GM12873 (cell line): ENCODE data around the gene SPR.

ENCODE experiments used
- TF ChIP-seq, protein P1 (sequence below): IDR thresholded peaks from 2 replicates; pipeline ENCODE4 v1.5.1; 2012; ENCODE audit warnings: low read depth, mild to moderate bottlenecking, moderate library complexity, low read length, control low read depth; ENCODE audit not compliant: insufficient read depth; ENCODE audit errors: missing control alignments

Gene SPR

DNA sequence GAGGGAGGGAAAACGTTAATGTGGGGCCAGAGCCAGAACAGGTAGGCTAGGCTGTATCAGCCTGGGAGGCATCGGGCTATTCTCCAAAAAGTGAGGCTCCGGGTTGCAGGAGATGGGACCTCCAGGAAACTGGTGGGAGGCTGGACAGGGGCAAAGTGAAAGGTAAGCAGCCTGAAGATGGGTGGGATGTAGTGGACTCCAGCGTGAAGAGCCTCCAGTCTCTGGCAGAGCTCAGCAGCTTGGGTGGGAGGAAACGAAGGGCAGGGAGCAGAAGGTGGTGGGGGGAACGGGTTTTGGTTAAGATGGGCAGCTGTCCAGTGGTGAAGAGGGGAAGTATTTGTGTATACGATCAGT lies 27.0 kb downstream of the SPR start:
- TF ChIP-seq, protein P1, sequence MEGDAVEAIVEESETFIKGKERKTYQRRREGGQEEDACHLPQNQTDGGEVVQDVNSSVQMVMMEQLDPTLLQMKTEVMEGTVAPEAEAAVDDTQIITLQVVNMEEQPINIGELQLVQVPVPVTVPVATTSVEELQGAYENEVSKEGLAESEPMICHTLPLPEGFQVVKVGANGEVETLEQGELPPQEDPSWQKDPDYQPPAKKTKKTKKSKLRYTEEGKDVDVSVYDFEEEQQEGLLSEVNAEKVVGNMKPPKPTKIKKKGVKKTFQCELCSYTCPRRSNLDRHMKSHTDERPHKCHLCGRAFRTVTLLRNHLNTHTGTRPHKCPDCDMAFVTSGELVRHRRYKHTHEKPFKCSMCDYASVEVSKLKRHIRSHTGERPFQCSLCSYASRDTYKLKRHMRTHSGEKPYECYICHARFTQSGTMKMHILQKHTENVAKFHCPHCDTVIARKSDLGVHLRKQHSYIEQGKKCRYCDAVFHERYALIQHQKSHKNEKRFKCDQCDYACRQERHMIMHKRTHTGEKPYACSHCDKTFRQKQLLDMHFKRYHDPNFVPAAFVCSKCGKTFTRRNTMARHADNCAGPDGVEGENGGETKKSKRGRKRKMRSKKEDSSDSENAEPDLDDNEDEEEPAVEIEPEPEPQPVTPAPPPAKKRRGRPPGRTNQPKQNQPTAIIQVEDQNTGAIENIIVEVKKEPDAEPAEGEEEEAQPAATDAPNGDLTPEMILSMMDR: no peak

DNA sequence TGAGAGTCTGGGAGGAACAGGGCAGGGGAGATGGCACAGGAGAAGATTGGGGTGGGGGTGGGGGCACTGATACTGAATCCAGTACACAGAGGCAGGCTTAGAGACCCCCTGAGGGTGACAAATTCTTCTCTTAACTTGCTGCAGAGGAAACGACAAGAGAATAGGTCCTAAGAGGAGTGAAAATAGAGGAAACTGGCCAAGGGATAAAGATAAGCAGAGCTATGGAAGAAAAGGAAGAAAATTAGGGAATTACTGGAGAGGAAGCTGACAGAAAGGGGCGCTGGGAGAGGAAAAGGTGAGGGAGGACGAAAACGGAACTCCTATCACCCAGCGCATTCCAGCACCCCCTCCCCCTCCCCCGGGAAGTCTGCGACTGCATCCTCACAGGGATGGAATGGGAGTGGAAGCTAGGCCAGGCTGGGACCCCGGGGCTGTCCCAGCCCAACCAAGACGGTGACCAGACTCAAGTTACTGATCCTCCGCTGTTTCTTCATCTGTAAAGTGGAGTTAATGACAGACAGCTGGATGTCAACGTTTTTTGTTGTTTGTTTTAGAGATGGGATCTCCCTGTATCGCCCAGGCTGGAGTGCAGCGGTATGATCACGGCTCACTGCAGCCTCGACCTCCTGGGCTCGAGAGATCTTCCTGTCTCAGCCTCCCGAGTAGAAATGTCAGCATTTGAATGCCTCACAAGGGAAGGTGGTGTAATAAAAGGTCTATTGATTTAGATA lies 27.5 kb downstream of the SPR start:
- TF ChIP-seq, protein P1: no peak

DNA sequence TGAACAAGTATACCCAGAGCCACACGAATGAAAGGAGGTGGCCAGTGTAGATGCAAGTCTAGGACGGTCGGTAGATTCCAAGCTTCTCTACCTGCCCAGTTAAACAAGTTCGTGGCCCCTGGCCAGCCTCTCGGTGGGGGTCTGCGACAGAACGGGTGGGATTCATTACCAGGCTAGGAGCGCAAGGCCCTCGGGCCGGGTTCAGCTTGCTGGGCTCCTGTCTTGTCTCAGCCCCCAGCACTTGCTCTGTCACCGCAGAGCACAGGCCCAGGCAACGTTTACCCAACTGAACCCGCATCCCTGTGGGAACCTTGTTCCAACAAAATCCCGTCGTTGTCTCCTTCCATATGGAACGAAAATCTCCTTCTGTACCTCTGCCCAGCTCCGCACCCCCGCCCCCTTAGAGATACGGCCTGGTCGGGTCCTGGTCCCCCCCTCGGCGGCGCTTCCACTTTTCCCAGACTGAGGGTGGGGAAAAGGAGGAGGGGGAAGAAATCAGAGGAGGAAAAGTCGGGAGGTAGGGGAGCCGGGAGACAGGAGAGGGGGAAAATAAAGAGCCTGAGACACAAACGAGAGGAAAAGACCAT lies 28.2 kb downstream of the SPR start:
- TF ChIP-seq, protein P1: no peak

DNA sequence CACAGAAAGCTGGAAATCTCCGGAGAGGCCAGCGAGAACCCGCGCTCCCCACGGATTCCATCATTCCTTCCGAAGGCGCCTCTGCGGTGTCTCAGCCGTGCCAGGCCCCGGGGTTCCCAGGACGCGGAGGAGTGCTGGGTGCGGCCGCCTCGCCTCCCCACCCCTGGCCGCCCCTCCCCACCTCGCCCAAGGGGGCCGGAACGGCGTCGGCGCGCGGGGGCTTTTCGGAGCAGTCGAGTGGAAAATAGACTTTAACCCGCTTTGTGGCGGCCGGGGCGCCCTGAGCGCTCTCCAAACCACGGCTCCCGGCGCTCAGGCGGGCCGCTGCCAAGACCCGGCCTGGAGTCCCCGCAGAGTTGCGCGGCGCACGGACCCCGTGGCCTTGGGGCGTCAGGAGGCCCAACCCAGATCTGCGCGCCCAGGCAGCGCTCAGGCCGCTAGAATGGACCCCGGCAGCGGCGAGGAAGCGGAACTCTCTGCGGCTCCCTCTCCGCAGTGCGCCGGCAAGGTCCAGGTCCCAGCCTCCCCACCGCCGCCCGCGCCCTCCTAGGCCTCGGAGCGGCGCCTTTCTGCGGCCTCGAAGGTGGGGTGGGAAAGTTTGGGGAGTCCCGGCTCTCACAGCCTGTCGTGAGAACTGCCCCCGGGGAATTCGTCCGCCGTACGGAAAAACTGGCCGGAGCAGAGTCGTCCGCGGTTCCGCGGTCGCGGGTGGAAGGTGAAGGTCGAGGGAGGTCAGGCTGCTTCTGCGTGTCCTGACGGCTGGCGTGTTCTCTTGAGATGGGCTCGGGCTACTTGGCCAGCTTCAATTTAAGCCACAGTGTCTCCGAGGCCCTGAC lies 28.9 kb downstream of the SPR start:
- TF ChIP-seq, protein P1: no peak

DNA sequence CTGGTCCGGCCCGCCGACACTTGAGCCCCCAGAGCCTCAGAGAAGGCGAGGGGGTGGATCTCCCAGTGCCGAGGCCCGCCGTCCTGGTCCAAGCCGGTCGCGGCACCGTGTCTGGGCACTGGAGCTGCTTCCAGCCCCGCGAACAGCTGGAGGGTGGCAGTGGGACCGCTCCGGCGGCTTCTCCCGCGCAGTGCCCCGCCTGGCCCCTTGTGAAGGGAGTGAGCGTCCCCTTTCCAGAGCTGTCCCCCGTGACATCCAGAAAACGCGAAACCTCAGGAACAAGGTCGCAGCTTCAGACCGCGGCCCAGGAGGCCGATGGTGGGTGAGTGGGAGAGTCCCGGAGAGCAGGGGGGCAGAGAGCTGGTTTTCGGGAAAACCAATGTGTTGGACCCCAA lies 29.5 kb downstream of the SPR start:
- TF ChIP-seq, protein P1: no peak

DNA sequence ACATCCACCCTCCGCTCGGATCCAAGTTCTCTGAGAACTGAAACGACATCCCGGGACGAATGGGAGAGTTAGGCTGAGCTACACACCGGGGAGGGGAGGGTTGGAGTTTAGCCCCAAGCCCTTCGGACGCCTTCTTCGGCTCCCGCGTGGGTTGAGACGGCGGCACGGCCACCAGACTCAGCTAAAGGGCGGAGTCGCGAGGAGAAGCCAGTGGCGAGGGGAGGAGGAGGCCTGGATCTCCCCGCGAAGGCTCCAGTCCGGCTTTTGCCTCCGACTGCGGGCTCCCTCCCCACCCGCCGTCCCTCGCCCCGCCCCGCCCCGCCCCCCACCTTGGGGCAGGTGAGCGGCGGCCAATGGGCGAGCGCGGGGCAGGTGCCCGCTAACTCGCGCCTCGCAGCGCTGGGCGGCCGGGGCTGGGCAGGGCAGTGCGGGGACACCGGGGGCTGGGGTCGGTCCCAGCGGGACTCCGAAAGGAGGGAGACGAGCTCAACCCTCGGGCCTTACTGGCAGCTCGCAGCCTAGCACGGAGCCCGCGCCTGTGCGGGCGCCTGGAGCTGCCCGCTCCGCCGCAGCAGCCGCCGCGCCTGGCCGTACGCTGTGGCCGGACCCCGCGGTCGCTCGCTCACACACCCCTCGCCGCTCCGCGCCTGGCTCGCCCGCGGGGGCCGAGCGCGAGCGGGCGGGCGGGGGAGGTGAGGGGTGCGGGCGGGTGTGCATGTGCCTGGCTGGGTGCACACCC lies 30.1 kb downstream of the SPR start, which contains the start of gene EMX1:
EMX1 (plus strand) TSS at position 382 of the 739 bp plus-strand sequence; CDS start at position 716, 334 bp downstream.
- TF ChIP-seq, protein P1: no peak
